Measurements from ENCODE around the gene WFIKKN2. TPM values are rescaled to one million over a fixed set of nuclear protein-coding genes. Genes with fewer than 3 reads are reported as not detected.

The WFIKKN2 gene
- total RNA-seq, 1 donor from 2014 or later: 0.60 TPM

- no peak for DNase-seq (ENCODE audit: low spot score in 2 of 2, unreplicated experiment in 2 of 2)
- Mint-ChIP-seq H3K27me3 (ENCODE audit: low read depth) (no peaks in the 10 kb centered on the region), H3K9me3 (no peaks in the 10 kb centered on the region), H3K4me1 (peaks cover 41% of the 10 kb centered on the region), H3K27ac (peak overlapping the region; percentile 17), H3K36me3 (peaks cover 3% of the 10 kb centered on the region), H3K4me3 (peak overlapping the region; percentile 91)
- no peak for TF ChIP-seq CTCF (IDR thresholded peaks at IDR 0.05; ENCODE audit: unreplicated experiment)
Measured at GRCh38 chr17:50863221-50863843, 27.9 kb downstream of the WFIKKN2 start.

GRCh38 chr17:50863931-50864330 is 28.5 kb downstream of the WFIKKN2 start:
- no peak for DNase-seq (ENCODE audit: low spot score in 2 of 2, unreplicated experiment in 2 of 2)
- Mint-ChIP-seq H3K36me3 (peaks cover 3% of the 10 kb centered on the region), H3K4me3 (peak overlapping the region; percentile 91), H3K27ac (peak overlapping the region; percentile 97), H3K27me3 (ENCODE audit: low read depth) (no peaks in the 10 kb centered on the region), H3K9me3 (no peaks in the 10 kb centered on the region), H3K4me1 (peaks cover 47% of the 10 kb centered on the region)
- TF ChIP-seq CTCF (IDR thresholded peaks at IDR 0.05; ENCODE audit: unreplicated experiment): no peak

GRCh38 chr17:50864747-50865059 is 29.3 kb downstream of the WFIKKN2 start:
- Mint-ChIP-seq H3K27ac (peak overlapping the region; percentile 97), H3K36me3 (peaks cover 3% of the 10 kb centered on the region), H3K27me3 (ENCODE audit: low read depth) (no peaks in the 10 kb centered on the region), H3K4me1 (peaks cover 48% of the 10 kb centered on the region), H3K4me3 (peak overlapping the region; percentile 91), H3K9me3 (no peaks in the 10 kb centered on the region)
- no peak for TF ChIP-seq CTCF (IDR thresholded peaks at IDR 0.05; ENCODE audit: unreplicated experiment)
- no peak for DNase-seq (ENCODE audit: low spot score in 2 of 2, unreplicated experiment in 2 of 2)

GRCh38 chr17:50865060-50865867 is 29.9 kb downstream of the WFIKKN2 start:
- peak in 1 of 2 experiments; percentile 56 for DNase-seq (ENCODE audit: low spot score in 2 of 2, unreplicated experiment in 2 of 2)
- peak overlapping the region; percentile 91 for H3K4me3 Mint-ChIP-seq
- peaks cover 3% of the 10 kb centered on the region for H3K36me3 Mint-ChIP-seq
- peak overlapping the region; percentile 97 for H3K27ac Mint-ChIP-seq
- no peaks in the 10 kb centered on the region for H3K27me3 Mint-ChIP-seq (ENCODE audit: low read depth)
- peaks cover 48% of the 10 kb centered on the region for H3K4me1 Mint-ChIP-seq
- TF ChIP-seq CTCF (IDR thresholded peaks at IDR 0.05; ENCODE audit: unreplicated experiment): no peak
- no peaks in the 10 kb centered on the region for H3K9me3 Mint-ChIP-seq

- Mint-ChIP-seq H3K9me3 (no peaks in the 10 kb centered on the region), H3K27ac (peak overlapping the region; percentile 47), H3K4me3 (peak overlapping the region; percentile 77), H3K4me1 (peaks cover 48% of the 10 kb centered on the region), H3K27me3 (ENCODE audit: low read depth) (no peaks in the 10 kb centered on the region), H3K36me3 (peaks cover 3% of the 10 kb centered on the region)
- TF ChIP-seq CTCF (IDR thresholded peaks at IDR 0.05; ENCODE audit: unreplicated experiment): no peak
- DNase-seq (ENCODE audit: low spot score in 2 of 2, unreplicated experiment in 2 of 2): no peak
Measured at GRCh38 chr17:50865868-50866260, 30.5 kb downstream of the WFIKKN2 start.
